Esophagus muscularis mucosa (tissue), 4 donors: ENCODE measurements around the gene CYP2D6.
"Not testable (repeated sequence)": the region's sequence is repeated elsewhere in the genome, so short reads cannot be mapped to it uniquely, and the experiment has no call there.

Source experiments
- CTCF ChIP-seq, 3 experiments: fragments of 200-600 bp in 2 of 3; fragments of 450-650 bp in 1 of 3; sonication (generic) in 2 of 3; IDR thresholded peaks; one replicate each; pipeline ENCODE4 v1.5.1; 2017 to 2019; ENCODE audit warnings: antibody characterized with exemption in 3 of 3, mild to moderate bottlenecking in 2 of 3, moderate library complexity in 1 of 3
- EP300 ChIP-seq: sonication (generic); formaldehyde crosslinking; IDR thresholded peaks from one replicate; pipeline ENCODE4 v1.6.1; 2017; ENCODE audit warnings: antibody characterized with exemption
- POLR2A ChIP-seq: fragments of 450-650 bp; IDR thresholded peaks from one replicate; pipeline ENCODE4 v1.6.1; 2017; ENCODE audit warnings: antibody characterized with exemption, moderate library complexity, mild to moderate bottlenecking, low read depth
- POLR2AphosphoS5 ChIP-seq, 2 donors: sonication (generic); formaldehyde crosslinking; IDR thresholded peaks; one replicate each; pipeline ENCODE4 v1.6.1; 2017; ENCODE audit warnings: antibody characterized with exemption in 2 of 2

- TF ChIP-seq CTCF (IDR thresholded peaks at IDR 0.05); POLR2AphosphoS5 (IDR thresholded peaks at IDR 0.05); POLR2A; EP300: not testable (repeated sequence)
These were observed at the start of gene CYP2D6 for GRCh38 chr22:42130639-42131431.
